DMS 273 treated with DMSO at 0.1 percent for 48 hours (cell line): ENCODE data around the gene AP2S1.
"Not testable (repeated sequence)": the region's sequence is repeated elsewhere in the genome, so short reads cannot be mapped to it uniquely, and the experiment has no call there.

Experiments used
- DNase-seq: peaks from one replicate; lab custom pipeline; 2025; lab: John Stamatoyannopoulos, UW

The AP2S1 gene

GRCh38 chr19:46850228-46851203, at the start of gene AP2S1:
Gene AP2S1 (minus strand): TSS chr19:46850846. CDS start chr19:46850766, 80 bp downstream.
- peak; percentile 98 for DNase-seq

- no peak for DNase-seq
Observed at GRCh38 chr19:46900341-46900740, 49.7 kb upstream of the AP2S1 start.

DNA sequence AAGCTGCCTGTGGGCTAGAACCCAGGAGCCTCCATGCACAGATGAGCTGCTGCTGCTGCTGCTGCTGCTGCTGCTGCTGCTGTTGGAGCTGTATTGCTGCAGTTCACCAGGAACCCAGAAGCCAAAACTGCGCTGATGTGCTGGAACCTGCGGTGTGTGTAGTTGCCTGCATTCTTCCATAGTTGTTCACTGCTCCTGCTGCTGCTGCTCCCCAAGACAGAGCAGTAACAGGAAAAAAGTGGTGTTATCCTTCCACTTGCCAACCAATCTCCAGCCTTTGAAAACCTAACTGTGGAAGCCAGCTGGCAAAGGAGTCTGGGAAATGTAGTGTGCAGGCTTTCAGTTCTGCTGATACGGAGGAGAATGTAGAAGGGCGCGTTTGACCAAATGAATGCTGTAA, 48.1 kb upstream of the AP2S1 start:
- no peak for DNase-seq

GRCh38 chr19:46896076-46896794, 45.6 kb upstream of the AP2S1 start:
- DNase-seq: no peak

- no peak for DNase-seq
Observed at GRCh38 chr19:46892252-46893179, 41.9 kb upstream of the AP2S1 start.

GRCh38 chr19:46890423-46891170, 40.0 kb upstream of the AP2S1 start:
- DNase-seq: no peak

DNA sequence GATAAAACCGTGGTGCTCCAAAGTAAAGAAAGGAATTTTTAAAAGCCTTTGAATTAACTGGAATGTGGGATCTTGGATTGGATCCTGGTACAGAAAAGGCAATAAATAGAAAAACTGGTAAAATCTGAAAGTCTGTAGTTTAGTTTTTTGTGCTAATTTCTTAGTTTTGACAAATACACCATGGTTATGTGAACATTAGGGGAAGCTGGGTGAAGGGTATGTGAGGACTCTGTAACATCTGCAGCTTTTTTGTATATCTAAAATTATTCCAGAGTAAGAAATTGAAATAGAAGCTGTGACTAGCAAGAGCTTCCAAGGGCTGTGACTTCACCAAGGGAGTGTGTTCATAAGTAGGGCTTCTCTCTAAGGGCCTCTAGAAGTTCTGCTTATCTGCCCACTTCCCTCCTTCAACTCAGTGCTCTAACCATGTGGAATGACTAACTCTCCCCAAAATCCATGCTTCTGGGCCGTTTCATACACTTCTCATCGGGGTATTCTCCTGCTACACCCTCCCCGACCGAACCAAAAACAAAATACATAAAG, 36.7 kb upstream of the AP2S1 start:
- no peak for DNase-seq

DNA sequence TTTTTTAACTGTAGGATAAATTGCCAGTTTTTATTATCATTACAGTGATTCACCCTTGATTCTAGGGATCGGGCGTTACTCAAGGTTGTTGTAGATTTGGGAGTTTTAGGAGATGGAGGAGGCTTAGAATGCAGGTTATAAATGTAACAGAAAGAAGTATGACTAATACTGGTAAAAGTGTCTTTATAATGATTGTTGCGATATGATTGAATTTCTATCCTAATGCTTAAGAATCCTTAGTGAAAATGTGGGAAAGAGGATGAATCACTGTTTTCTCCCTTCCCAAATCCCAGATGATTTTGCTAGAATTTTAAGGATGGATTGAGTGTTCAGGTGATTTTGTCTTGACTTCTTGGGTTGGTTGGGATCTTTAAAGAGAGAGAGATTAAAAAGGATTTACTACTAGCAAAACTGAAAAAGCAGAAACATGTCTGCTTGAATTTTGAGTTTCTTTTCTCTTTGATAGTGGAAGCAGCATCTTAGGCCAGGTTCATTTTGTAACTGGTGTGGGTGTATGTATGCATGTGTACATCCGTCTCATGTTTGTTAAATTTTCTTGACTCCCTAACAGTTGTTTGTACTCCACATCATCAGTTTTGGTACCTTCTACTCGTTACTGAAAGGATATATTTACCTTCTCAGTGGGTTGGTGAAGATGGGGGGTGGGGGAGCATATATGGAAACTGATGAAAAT, 36.0 kb upstream of the AP2S1 start:
- DNase-seq: no peak

- no peak for DNase-seq
Observed at GRCh38 chr19:46885411-46885810, 34.8 kb upstream of the AP2S1 start.

- DNase-seq: not testable (repeated sequence)
Observed at GRCh38 chr19:46882751-46883150, 32.1 kb upstream of the AP2S1 start.

DNA sequence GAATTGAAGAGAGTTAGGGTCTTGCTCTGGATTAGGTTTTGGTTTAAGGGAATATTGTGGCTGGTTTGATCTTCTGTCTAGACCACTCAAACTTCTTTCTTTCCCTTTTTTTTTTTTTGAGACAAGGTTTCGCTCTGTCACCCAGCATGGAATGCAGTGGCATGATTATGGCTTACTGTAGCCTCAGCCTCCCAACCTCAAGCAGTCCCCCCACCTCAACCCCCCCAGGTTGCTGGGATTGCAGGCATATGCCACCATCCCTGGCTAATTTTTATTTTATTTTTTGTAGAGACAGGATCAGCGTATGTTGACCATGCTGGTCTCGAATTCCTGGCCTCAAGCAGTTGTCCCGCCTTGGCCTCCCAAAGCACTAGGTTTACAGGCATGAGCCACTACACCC, 31.4 kb upstream of the AP2S1 start:
- no peak for DNase-seq

GRCh38 chr19:46881092-46881491, 30.4 kb upstream of the AP2S1 start:
- no peak for DNase-seq

DNA sequence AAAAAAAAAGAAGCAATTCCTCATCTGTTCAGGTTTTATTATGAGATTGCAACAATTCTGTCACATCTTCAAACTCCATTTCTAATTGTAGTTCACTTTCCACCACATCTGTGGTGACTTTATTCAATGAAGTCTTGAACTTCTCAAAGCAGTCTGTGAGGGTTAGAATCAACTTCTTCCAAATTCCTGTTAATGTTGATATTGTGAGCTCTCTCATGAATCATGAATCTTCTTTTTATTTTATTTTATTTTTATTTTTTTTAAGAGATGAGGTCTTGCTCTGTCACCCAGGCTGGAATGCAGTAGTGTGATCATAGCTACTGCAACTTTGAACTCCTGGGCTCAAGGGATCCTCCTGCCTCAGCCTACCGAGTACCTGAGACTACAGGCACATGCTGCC, 29.8 kb upstream of the AP2S1 start:
- no peak for DNase-seq

DNA sequence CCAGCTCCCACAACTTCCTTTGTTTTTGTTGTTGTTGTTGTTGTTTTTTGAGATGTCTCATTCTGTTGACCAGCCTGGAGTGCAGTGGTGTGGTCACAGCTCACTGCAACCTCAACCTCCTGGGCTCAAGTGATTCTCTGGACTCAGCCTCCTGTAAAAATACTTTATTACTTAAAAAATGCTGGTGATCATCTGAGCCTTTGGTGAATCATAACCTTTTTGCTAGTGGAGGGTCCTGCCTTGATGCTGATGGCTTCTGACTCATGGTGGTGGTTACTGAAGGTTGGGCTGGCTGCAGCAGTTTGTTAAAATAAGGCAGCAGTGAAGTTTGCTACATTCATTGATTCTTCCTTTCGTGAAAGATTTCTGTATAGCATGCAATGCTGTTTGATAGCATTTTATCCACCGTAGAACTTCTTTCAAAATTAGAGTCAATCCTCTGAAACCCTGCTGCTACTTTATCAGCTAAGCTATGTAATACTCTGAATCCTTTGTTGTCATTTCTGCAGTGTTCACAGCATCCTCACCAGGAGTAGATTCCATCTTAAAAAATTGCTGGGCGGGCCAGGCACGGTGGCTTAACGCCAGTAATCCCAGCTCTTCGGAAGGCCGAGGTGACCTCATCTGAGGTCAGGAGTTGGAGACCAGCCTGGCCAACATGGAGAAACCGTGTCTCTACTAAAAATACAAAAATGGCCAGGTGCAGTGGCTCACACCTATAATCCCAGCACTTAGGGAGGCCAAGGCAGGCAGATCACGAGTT, 28.1 kb upstream of the AP2S1 start:
- DNase-seq: no peak

- no peak for DNase-seq
Observed at GRCh38 chr19:46875657-46876056, 25.0 kb upstream of the AP2S1 start.

DNA sequence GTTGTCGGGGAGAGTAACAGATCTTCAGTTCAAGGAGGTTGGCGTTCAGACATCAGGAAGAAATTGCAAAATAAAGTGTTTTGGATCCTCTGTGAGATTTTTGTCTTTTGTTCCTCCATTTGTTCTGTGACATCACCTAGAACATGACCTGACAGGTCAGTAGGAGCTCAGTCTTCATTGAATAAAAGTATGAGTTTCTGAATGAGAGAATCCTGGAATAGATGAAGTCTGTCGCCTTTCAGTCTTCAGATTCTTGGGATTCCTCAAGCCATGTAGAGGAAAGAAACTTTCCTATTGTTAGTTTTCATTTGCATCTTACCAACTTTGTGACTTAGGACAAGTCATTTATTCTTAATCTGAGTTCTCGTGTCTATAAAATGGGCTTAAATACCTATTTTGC, 24.6 kb upstream of the AP2S1 start:
- DNase-seq: no peak

DNA sequence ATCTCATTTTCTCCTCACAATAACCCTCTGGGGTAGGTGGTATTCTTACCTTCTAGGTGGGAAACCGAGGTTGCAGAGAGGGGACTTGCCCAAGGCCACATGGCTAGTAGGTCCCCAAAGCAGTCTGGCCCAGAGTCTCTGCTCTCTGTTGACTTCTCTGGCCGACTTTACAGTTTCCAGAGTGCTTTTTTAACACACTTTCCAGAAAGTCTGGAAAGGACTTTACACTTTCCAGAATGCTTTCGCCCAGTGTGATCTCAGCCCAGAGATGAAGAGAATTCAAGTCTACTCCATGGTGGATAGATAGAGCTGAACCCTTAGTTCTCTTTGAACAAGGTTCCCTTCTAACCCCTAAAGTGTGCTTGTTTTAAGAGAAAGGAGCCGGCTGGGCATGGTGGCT, 22.3 kb upstream of the AP2S1 start:
- DNase-seq: no peak

DNA sequence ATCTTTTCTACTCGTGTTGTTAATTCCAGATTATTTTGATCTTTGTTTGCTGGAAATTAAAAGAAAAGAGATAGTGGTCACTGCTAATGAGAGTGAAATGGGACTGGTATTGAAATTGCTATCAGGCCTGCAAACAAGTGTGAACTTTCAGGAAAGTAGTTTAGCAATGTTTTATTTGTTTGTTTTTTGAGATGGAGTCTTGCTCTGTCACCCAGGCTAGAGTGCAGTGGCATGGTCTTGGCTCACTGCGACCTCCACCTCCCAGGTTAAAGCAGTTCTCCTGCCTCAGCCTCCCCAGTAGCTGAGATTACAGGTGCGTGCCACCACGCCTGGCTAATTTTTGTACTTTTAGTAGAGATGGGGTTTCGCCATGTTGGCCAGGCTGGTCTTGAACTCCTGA, 20.5 kb upstream of the AP2S1 start:
- not testable (repeated sequence) for DNase-seq

- no peak for DNase-seq
Observed at GRCh38 chr19:46868025-46868802, 17.6 kb upstream of the AP2S1 start.
